ENCODE measurements around the gene ZHX3.
"Not testable (repeated sequence)": the region's sequence is repeated elsewhere in the genome, so short reads cannot be mapped to it uniquely, and the experiment has no call there.

ZHX3 gene

GRCh38 chr20:41255655-41256054 is 61.9 kb downstream of the ZHX3 start:
- no peak for DNase-seq

- no peak for DNase-seq
Observed at GRCh38 chr20:41249411-41250281, 67.9 kb downstream of the ZHX3 start.

- no peak for DNase-seq
Observed at GRCh38 chr20:41248368-41249024, 69.0 kb downstream of the ZHX3 start.

- no peak for DNase-seq
Observed at GRCh38 chr20:41247523-41248367, 69.8 kb downstream of the ZHX3 start.

- DNase-seq, result no peak
Observed at GRCh38 chr20:41245086-41245707, 72.3 kb downstream of the ZHX3 start.

GRCh38 chr20:41242807-41243206 is 74.7 kb downstream of the ZHX3 start:
- no peak for DNase-seq

GRCh38 chr20:41242352-41242751 is 75.2 kb downstream of the ZHX3 start:
- DNase-seq, result no peak

GRCh38 chr20:41237233-41237632 is 80.3 kb downstream of the ZHX3 start:
- DNase-seq, result not testable (repeated sequence)

- DNase-seq, result not testable (repeated sequence)
Observed at GRCh38 chr20:41236818-41237217, 80.7 kb downstream of the ZHX3 start.

GRCh38 chr20:41234546-41234945 is 83.0 kb downstream of the ZHX3 start:
- no peak for DNase-seq

GRCh38 chr20:41234041-41234440 is 83.5 kb downstream of the ZHX3 start:
- DNase-seq, result no peak

GRCh38 chr20:41232973-41233926 is 84.3 kb downstream of the ZHX3 start:
- DNase-seq, result no peak

- no peak for DNase-seq
Observed at GRCh38 chr20:41231136-41231535, 86.4 kb downstream of the ZHX3 start.

GRCh38 chr20:41230136-41230535 is 87.4 kb downstream of the ZHX3 start:
- no peak for DNase-seq

- no peak for DNase-seq
Observed at GRCh38 chr20:41229259-41229658, 88.3 kb downstream of the ZHX3 start.

- no peak for DNase-seq
Observed at GRCh38 chr20:41228858-41229257, 88.7 kb downstream of the ZHX3 start.

- no peak for DNase-seq
Observed at GRCh38 chr20:41226426-41226825, 91.1 kb downstream of the ZHX3 start.

- DNase-seq, result no peak
Observed at GRCh38 chr20:41225091-41225490, 92.4 kb downstream of the ZHX3 start.

- DNase-seq, result no peak
Observed at GRCh38 chr20:41224281-41224680, 93.2 kb downstream of the ZHX3 start.

GRCh38 chr20:41223112-41223511 is 94.4 kb downstream of the ZHX3 start:
- no peak for DNase-seq

GRCh38 chr20:41222703-41223102 is 94.8 kb downstream of the ZHX3 start:
- DNase-seq, result no peak

GRCh38 chr20:41222296-41222695 is 95.2 kb downstream of the ZHX3 start:
- no peak for DNase-seq
